Endothelial cell of umbilical vein (primary cell): ENCODE data around the gene CHMP4B.

Experiments used
- EZH2 ChIP-seq: IDR thresholded peaks from 2 replicates; pipeline ENCODE4 v1.6.1; 2012; ENCODE audit warnings: borderline replicate concordance, low read depth, mild to moderate bottlenecking, moderate library complexity, low read length, inconsistent platforms; ENCODE audit not compliant: severe bottlenecking
- JUN ChIP-seq: IDR thresholded peaks from 2 replicates; pipeline ENCODE4 v1.6.1; 2011; ENCODE audit warnings: borderline replicate concordance, low read depth; ENCODE audit not compliant: insufficient read length, insufficient read depth
- MAX ChIP-seq: IDR thresholded peaks from 2 replicates; pipeline ENCODE4 v1.6.1; 2011; ENCODE audit not compliant: insufficient read depth, insufficient read length
- MYC ChIP-seq: IDR thresholded peaks from one replicate; pipeline ENCODE4 v1.6.1; 2011; ENCODE audit warnings: mild to moderate bottlenecking, low read depth, low read length
- POLR2A ChIP-seq: IDR thresholded peaks from 2 replicates; pipeline ENCODE4 v1.6.1; 2012; ENCODE audit warnings: low read depth, mild to moderate bottlenecking, control low read depth, low read length
- POLR2AphosphoS5 ChIP-seq: IDR thresholded peaks from 2 replicates; pipeline ENCODE4 v1.6.1; 2012; ENCODE audit warnings: low read depth, mild to moderate bottlenecking, control low read depth, low read length, moderate library complexity; ENCODE audit not compliant: insufficient read depth
- TF ChIP-seq, protein P1 (sequence below), 2 donors: IDR thresholded peaks; 1 replicate in 1 of 2; 2 replicates in 1 of 2; pipeline ENCODE4 v1.5.1; 2011; ENCODE audit warnings: low read length in 2 of 2, mild to moderate bottlenecking in 2 of 2, moderate library complexity in 2 of 2, control low read depth in 1 of 2, inconsistent platforms in 1 of 2, low read depth in 1 of 2; ENCODE audit not compliant: insufficient read depth in 1 of 2; ENCODE audit errors: extremely low read depth in 1 of 2

DNA sequence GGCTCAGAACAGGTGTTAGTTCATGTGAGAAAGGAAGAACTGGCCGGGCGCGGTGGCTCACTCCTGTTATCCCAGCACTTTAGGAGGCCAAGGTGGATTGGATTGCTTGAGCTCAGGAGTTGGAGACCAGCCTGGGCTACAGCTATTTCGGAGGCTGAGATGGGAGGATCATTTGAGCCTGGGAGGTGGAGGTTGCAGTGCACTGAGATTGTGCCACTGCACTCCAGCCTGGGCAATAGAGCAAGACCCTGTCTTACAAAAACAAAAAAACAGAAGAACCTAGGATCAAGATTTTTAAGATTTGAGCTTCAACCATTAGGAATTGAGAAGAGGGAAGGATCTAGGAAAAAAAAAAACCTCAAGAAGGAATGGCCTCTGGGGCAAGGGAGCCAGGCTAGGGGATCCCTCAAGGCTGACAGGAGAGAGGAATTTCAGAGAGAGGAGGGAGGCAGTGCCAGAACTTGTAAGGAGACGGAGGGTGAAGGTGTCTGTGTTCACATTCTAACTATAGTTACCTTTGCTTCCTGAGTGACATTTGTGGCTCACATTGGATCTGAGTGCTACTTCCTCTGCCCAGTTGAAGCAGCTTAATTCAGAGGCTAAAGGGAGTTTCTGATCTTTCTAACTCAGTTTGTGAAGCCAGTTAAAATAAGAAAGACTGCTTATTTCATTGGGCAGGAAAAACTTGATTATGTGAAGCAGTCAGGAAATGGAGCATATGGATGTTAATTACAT lies 26.1 kb downstream of the CHMP4B start:
- TF ChIP-seq MYC (no peak), POLR2A (no peak), EZH2 (no peak), POLR2AphosphoS5 (no peak), MAX (no peak), JUN (no peak)
- TF ChIP-seq, protein P1, sequence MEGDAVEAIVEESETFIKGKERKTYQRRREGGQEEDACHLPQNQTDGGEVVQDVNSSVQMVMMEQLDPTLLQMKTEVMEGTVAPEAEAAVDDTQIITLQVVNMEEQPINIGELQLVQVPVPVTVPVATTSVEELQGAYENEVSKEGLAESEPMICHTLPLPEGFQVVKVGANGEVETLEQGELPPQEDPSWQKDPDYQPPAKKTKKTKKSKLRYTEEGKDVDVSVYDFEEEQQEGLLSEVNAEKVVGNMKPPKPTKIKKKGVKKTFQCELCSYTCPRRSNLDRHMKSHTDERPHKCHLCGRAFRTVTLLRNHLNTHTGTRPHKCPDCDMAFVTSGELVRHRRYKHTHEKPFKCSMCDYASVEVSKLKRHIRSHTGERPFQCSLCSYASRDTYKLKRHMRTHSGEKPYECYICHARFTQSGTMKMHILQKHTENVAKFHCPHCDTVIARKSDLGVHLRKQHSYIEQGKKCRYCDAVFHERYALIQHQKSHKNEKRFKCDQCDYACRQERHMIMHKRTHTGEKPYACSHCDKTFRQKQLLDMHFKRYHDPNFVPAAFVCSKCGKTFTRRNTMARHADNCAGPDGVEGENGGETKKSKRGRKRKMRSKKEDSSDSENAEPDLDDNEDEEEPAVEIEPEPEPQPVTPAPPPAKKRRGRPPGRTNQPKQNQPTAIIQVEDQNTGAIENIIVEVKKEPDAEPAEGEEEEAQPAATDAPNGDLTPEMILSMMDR (IDR thresholded peaks at IDR 0.05; ENCODE audit: extremely low read depth in 1 of 2, insufficient read depth in 1 of 2, low read depth in 1 of 2, low read length in 2 of 2) = no peak
